ENCODE results near the gene LRATD1. TPM values are rescaled to one million over a fixed set of nuclear protein-coding genes. Genes with fewer than 3 reads are reported as not detected.
"Not testable (repeated sequence)": the region's sequence is repeated elsewhere in the genome, so short reads cannot be mapped to it uniquely, and the experiment has no call there.

The LRATD1 gene
- total and polyA plus RNA-seq, 2 donors (not counting 3 experiments of a cell fraction or from before 2014, with no cell fraction given): not detected

DNA sequence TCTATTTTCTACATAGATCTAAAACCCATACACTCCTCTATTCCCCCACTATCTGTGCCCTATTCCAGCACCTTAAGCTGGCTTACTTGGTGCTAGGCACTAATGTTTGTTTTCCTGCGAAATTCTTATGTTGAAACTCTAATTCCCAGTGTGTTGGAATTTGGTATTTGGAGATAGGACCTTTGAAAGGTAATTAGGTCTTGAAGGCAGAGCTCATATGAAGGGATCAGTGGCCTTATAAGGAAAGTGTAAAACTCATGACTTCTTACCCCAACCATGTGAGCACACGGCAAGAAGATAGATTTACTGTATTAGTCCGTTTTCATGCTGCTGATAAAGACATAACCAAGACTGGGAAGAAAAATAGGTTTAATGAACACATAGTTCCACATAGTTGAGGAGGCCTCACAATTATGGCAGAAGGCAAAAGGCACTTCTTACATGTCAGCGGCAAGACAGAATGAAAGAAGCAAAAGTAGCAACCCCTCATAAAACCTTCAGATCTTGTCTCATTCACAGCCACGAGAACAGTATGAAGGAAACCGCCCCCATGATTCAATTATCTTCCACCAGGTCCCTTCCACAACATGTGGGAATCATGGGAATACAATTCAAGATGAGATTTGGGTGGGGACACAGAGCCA, 10.5 kb upstream of the LRATD1 start:
- CTCF ChIA-PET: no interaction called here
- Histone ChIP-seq H3K9me1 (replicated peaks; ENCODE audit: control insufficient read depth, extremely low read depth, insufficient read depth, low read length) (no peaks in the 10 kb centered on the region), H3K9me3 (replicated peaks; ENCODE audit: control insufficient read depth, insufficient read depth, low read length) (no peaks in the 10 kb centered on the region), H4K20me1 (replicated peaks; ENCODE audit: control insufficient read depth, extremely low read depth, insufficient read depth, low read length) (no peaks in the 10 kb centered on the region), H3K4me1 (ENCODE audit: control insufficient read depth, extremely low read depth, insufficient read depth, low read length) (no peaks in the 10 kb centered on the region), H2AFZ (ENCODE audit: low read depth, low read length) (no peak overlapping the region), H3K4me2 (ENCODE audit: insufficient read depth, low read length) (no peak overlapping the region), H3K36me3 (ENCODE audit: control insufficient read depth in 2 of 2, extremely low read depth in 1 of 2, insufficient read depth in 2 of 2, low read length in 2 of 2) (no peaks in the 10 kb centered on the region), H3K79me2 (ENCODE audit: control insufficient read depth, insufficient read depth, low read length) (no peaks in the 10 kb centered on the region), H3K9ac (replicated peaks; ENCODE audit: extremely low read depth, insufficient read depth, low read length) (no peak overlapping the region), H3K27me3 (ENCODE audit: control insufficient read depth in 2 of 2, insufficient read depth in 2 of 2, low read length in 2 of 2) (no peaks in the 10 kb centered on the region), H3K27ac (ENCODE audit: insufficient read depth, low read depth, low read length) (no peak overlapping the region), H3K4me3 (replicated peaks in 1 of 3; ENCODE audit: insufficient read depth in 1 of 3, low read depth in 1 of 3, low read length in 3 of 3) (no peak overlapping the region)
- dilution Hi-C loops (cut with MboI; ENCODE audit: extremely low pct_ligation_motif_present, low sequenced_read_pairs): no loop called here
- TF ChIP-seq EZH2 (IDR thresholded peaks at IDR 0.05; ENCODE audit: borderline replicate concordance, low read depth, low read length, severe bottlenecking) (no peak), MYC (IDR thresholded peaks at IDR 0.05; ENCODE audit: low read depth, low read length) (no peak), POLR2A (IDR thresholded peaks at IDR 0.05; ENCODE audit: low read depth, low read length) (no peak), JUN (IDR thresholded peaks at IDR 0.05; ENCODE audit: borderline replicate concordance, insufficient read depth, insufficient read length, low read depth) (no peak), GATA2 (IDR thresholded peaks at IDR 0.05; ENCODE audit: insufficient read depth, insufficient read length, low read depth, low read length) (no peak), FOS (IDR thresholded peaks at IDR 0.05; ENCODE audit: borderline replicate concordance, insufficient read depth, low read length) (no peak), POLR2AphosphoS5 (IDR thresholded peaks at IDR 0.05; ENCODE audit: insufficient read depth, low read depth, low read length) (no peak), CTCF (IDR thresholded peaks at IDR 0.05; ENCODE audit: extremely low read depth in 1 of 2, insufficient read depth in 1 of 2, low read depth in 1 of 2, low read length in 2 of 2) (no peak)
- TF ChIP-seq, protein P1, sequence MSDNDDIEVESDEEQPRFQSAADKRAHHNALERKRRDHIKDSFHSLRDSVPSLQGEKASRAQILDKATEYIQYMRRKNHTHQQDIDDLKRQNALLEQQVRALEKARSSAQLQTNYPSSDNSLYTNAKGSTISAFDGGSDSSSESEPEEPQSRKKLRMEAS (IDR thresholded peaks at IDR 0.05; ENCODE audit: insufficient read depth, insufficient read length): no peak
- intact Hi-C loops (cut with micrococcal nuclease): no loop called here
- FAIRE-seq (no peak), DNase-seq (ENCODE audit: low read depth, low spot score) (no peak)
- no TSS peak for BruUV-seq (replicated peaks)
- POLR2A ChIA-PET: no interaction called here

GRCh38 chr2:14622550-14622939, 10.0 kb upstream of the LRATD1 start:
- H3K9ac ChIP-seq (replicated peaks; ENCODE audit: extremely low read depth, insufficient read depth, low read length); FAIRE-seq; H2AFZ ChIP-seq (ENCODE audit: low read depth, low read length); BruUV-seq (replicated peaks); DNase-seq (ENCODE audit: low read depth, low spot score); H3K79me2 ChIP-seq (ENCODE audit: control insufficient read depth, insufficient read depth, low read length); POLR2A ChIA-PET; H3K36me3 ChIP-seq (ENCODE audit: control insufficient read depth in 2 of 2, extremely low read depth in 1 of 2, insufficient read depth in 2 of 2, low read length in 2 of 2); CTCF ChIA-PET; H3K9me1 ChIP-seq (replicated peaks; ENCODE audit: control insufficient read depth, extremely low read depth, insufficient read depth, low read length); H3K27ac ChIP-seq (ENCODE audit: insufficient read depth, low read depth, low read length); H4K20me1 ChIP-seq (replicated peaks; ENCODE audit: control insufficient read depth, extremely low read depth, insufficient read depth, low read length); dilution Hi-C loops (cut with MboI; ENCODE audit: extremely low pct_ligation_motif_present, low sequenced_read_pairs); H3K4me3 ChIP-seq (replicated peaks in 1 of 3; ENCODE audit: insufficient read depth in 1 of 3, low read depth in 1 of 3, low read length in 3 of 3); H3K4me2 ChIP-seq (ENCODE audit: insufficient read depth, low read length); H3K27me3 ChIP-seq (ENCODE audit: control insufficient read depth in 2 of 2, insufficient read depth in 2 of 2, low read length in 2 of 2); intact Hi-C loops (cut with micrococcal nuclease); H3K4me1 ChIP-seq (ENCODE audit: control insufficient read depth, extremely low read depth, insufficient read depth, low read length); H3K9me3 ChIP-seq (replicated peaks; ENCODE audit: control insufficient read depth, insufficient read depth, low read length): not testable (repeated sequence)

Data from endothelial cell of umbilical vein (primary cell).